GM19240 (cell line): ENCODE measurements around the gene RIMS1.

Experiments
- DNase-seq: peaks from one replicate; pipeline ENCODE4 v3.0.0; 2011; ENCODE audit warnings: low spot score; ENCODE audit not compliant: insufficient read length

The RIMS1 gene

DNA sequence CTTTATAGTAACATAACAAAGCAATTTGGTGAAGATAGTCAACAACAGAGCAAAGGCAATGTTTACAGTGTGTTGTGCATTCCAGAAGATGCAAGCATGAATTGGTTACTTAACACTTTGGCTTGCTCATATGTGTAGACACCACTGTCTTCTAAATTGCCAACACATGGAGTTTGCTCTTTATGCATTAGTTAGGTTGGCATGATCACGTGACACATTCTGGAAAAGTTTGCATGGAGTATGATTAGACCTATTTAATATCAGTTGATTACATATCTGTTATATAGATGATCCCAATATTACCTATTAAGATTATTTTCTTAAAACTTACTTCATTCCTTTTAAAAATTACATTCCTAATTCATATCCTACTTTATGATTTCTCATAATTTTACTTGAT lies 197.6 kb downstream of the RIMS1 start:
- DNase-seq, result no peak

DNA sequence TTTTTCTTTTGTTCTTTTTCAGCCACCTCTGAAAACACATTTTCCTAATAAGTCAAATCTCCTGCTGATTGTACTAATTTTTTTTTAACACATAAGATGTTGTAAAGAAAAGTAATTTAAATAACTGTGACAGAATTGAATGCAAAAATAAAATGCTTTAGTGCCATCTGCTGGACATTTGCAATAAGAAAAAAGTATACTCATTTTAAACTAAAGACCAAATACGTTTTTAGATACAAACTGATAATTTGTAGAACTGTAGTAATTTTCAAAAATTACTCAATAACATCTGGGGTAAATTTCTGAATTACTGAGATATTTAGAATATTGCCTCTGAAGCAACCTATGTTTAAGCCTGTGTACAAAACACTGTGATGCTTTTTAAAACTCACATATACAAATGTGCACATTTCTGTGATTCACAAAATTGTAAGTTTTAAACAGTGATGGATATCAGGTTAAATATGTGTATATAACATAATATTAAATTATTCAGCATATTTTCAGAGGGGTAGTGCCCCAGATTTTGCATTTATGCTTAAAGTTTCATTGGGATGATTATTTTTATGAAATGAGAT lies 198.7 kb downstream of the RIMS1 start:
- no peak for DNase-seq

GRCh38 chr6:72094506-72094905 lies 208.2 kb downstream of the RIMS1 start:
- DNase-seq, result no peak

- no peak for DNase-seq
Observed at GRCh38 chr6:72102561-72102960, 216.2 kb downstream of the RIMS1 start.

- no peak for DNase-seq
Observed at GRCh38 chr6:72111611-72112010, 225.3 kb downstream of the RIMS1 start.

- no peak for DNase-seq
Observed at GRCh38 chr6:72130327-72130726, 244.0 kb downstream of the RIMS1 start.

DNA sequence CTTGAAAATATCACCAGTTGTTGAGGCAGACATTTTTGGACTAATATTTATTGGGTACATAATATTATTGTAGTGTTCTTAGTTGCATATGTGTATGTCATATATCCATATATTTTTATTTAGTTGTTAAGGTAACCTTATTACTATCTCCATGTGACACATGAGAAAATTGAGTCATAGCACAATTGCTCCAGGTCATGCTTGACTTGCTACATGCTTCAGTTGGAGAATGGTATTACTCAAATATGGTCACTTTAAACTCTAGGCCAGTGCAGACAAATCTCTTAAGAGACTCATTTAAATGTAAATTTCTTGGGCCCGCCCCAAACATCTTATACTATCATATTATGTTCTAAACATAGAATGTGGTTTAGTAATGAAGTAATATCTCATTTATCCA lies 246.1 kb downstream of the RIMS1 start:
- DNase-seq, result no peak

- DNase-seq, result no peak
Observed at GRCh38 chr6:72132851-72133250, 246.5 kb downstream of the RIMS1 start.

DNA sequence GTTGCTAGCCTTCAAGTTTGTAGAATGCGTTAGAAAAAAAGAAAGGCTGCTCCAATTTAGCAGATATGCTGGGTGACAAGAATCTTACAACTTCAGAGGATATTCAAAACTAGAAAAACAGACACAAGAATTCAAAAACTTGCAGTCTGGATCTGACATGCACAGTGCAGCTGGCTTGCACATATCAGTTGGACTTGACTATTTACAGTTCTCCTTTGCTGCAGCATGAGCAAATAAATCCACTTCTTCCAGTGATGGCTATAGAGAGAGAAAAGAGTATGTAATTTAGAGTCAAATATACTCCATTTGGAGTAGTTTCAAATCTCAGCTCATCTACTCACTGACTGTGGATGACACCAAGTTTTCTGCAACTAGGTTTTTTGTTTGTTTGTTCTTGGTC lies 247.0 kb downstream of the RIMS1 start:
- no peak for DNase-seq

- no peak for DNase-seq
Observed at GRCh38 chr6:72140795-72141194, 254.4 kb downstream of the RIMS1 start.

GRCh38 chr6:72149715-72150114 lies 263.4 kb downstream of the RIMS1 start:
- no peak for DNase-seq

DNA sequence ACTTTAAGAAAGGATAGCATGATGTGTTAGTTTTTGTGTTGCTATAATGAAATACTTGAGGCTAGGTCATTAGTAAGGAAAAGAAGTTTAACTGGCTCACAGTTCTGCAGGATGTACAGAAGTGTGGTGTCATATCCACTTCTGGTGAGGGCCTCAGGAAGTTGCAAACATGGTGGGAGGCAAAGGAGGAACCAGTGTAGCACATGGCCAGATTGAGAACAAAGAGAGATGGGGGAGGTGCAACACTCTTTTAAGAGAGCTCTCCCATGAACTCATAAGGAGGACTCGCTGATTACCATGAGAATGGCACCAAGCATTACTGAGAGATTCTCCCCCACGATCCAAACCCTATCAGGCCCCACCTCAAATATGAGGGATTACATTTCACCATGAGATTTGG lies 265.4 kb downstream of the RIMS1 start:
- no peak for DNase-seq

GRCh38 chr6:72175916-72176315 lies 289.6 kb downstream of the RIMS1 start:
- no peak for DNase-seq

DNA sequence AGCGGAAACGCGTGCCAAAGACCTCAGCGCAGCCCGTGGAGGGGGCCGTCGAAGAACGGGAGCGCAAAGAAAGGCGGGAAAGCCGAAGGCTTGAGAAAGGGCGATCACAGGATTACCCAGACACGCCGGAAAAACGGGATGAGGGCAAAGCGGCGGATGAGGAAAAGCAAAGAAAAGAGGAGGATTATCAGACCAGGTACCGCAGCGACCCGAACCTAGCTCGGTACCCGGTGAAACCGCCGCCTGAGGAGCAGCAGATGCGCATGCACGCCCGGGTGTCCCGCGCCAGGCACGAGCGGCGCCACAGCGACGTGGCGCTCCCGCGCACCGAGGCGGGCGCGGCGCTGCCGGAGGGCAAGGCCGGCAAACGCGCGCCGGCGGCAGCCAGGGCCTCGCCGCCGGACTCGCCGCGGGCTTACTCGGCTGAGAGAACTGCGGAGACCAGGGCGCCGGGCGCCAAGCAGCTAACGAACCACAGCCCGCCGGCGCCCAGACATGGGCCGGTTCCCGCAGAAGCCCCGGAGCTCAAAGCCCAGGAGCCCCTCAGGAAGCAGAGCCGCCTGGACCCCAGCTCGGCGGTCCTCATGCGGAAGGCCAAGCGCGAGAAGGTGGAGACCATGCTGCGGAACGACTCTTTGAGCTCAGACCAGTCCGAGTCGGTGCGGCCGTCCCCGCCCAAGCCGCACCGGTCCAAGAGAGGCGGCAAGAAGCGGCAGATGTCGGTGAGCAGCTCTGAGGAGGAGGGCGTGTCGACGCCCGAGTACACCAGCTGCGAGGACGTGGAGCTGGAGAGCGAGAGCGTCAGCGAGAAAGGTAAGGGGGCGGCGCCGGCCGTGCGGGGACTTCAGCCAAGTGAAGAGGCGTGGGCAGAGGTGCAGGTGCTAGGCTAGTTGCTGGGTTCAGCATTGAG lies 296.2 kb downstream of the RIMS1 start:
- DNase-seq, result peak; percentile 15

DNA sequence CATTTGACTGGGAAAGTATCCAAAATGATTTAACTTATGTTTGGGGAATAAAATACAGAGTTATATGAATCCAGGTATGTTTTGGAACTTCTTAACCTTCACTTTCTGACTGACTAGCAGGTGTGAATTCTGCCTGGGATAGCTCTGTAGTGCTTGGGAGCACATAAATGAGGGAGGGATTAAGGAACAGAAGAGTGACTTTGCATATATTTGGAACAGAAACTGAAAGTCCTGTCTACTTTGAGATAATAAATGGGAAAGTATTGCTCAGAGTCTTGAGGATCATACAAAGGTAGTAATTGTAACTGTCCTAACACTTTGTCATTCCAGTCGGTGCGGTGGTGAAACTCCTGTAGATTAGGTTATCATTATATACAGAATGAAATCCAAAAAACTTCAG lies 317.6 kb downstream of the RIMS1 start:
- DNase-seq, result no peak

DNA sequence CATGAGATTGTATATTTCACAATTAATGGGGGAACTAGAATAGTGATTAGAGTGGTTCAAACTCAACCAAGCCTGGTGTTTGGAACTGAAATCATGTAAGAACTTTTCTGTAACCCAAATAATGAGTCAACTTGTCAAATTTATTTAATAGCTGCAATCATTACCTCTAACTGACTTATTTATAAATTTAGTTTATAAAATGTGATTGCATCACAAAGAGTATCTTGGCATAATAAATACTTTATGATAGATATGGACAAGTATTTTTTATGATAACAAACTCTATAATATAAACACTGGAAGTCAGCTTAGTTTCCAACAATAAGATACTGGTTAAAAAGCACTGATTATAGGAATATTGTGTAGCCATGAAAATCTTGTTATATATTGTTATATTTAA lies 319.1 kb downstream of the RIMS1 start:
- DNase-seq, result no peak

GRCh38 chr6:72206606-72207005 lies 320.3 kb downstream of the RIMS1 start:
- DNase-seq, result no peak

DNA sequence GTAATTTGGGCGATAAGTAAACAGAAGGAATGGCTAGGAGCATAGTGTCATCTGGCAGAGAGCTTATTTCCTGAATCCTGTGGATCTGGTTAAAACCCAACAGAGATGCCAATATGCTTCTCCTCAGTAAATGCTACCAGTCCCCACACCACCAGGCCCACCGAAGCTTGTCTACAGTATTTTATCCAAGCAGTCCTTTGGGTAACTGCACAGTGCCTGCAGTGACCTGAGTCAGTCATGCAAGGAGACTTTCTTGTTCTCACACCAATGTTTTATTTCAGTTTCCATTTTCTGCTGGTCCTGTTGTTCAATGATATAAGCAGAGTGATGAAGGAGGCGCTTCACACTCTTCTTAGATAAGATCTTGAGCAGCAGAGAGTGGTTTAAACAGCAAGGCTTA lies 326.3 kb downstream of the RIMS1 start:
- no peak for DNase-seq

GRCh38 chr6:72213654-72214053 lies 327.3 kb downstream of the RIMS1 start:
- no peak for DNase-seq

- DNase-seq, result no peak
Observed at GRCh38 chr6:72216222-72217068, 330.1 kb downstream of the RIMS1 start.

DNA sequence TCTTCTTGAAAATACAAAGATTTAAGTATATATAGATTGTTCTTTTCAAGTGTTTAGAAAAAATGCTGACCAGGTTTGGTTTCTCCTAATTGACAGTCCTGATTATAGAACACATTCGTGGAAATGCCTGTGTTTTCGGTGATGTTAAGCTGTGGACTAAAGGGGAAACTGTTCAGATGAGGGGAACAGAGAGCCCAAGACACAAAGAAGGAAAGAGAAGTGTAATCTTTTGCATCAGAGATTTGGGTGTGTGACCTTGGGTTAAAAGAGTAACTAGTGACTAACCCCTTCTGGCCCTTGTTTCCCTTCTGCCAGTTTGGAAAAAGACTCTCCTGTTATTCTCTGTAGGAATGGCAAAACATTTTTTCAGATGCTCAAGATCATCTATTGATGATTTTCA lies 331.3 kb downstream of the RIMS1 start:
- DNase-seq, result no peak

GRCh38 chr6:72218125-72218524 lies 331.8 kb downstream of the RIMS1 start:
- DNase-seq, result peak; percentile 1
